HG02884 (cell line): ENCODE data around the gene AGAP1.

Experiments used
- ATAC-seq: cut with Tn5 transposase; IDR thresholded peaks from one replicate; pipeline ENCODE4 v1.9.1; 2021; ENCODE audit warnings: mild to moderate bottlenecking, moderate library complexity; ENCODE audit not compliant: unreplicated experiment

Gene AGAP1

DNA sequence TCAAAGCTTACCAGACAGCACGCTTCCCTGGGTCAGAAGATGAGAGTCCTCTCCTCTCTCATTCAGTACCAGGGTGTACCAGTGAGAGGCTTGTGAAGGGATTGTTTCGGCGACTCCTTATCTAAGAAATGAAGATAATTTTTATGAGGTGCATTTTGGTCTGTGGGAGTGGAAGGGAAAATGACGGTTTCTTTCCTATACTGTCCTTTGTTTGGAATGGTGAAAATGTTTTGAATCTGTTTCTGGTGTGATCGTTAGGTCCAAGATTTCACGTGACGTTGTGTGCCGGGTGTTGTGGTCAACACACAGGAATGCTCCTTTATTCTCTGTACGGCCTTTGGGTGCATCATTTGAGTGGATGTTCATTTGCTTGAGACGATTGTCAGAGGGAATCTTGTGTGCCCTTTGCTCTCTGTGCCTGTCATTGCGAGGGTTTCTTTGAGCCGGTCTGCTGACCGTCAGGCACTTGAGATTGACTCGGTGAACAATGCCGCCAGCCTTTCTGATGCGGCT, 183.5 kb downstream of the AGAP1 start:
- no peak for ATAC-seq

DNA sequence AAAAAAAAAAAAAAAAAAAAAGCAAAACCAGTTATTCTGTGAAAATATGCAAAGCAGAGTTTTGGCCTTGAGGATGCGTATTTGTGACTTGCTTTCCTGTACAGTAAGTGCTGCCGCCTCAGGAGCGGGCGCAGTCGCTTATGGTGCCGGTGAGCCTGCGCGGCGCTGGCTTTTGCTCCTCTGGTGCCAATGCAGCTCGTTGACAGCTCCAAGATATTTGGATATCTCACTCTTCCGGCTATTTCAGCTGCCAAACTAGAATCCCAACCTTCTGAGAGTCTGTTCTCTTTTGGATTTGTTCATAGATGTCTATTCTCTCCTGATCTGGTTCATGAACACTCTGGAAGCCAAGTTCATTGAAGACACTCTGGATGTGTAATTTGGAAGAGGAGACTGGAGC, 184.1 kb downstream of the AGAP1 start:
- no peak for ATAC-seq

- no peak for ATAC-seq
These were observed 184.9 kb downstream of the AGAP1 start for GRCh38 chr2:235678712-235679111.

DNA sequence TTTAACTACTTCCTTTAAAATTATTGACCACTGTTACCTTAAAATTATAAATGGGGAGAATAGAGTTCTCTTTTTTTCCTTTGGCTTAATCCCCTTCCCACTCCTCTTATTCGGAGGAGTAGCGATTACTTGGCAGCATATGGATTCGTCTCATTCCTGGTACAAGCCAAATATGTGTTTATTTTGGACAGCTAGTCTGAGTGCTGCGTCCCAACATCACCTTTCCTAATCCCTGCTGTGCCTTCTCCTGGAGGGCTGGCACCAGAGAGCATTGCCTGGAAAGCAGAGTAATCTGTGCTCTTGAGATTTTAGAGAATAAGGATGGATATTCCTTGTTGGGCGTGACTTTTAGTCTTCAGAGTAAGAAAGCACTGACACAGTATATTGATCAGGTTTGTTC, 185.6 kb downstream of the AGAP1 start:
- ATAC-seq, result no peak

DNA sequence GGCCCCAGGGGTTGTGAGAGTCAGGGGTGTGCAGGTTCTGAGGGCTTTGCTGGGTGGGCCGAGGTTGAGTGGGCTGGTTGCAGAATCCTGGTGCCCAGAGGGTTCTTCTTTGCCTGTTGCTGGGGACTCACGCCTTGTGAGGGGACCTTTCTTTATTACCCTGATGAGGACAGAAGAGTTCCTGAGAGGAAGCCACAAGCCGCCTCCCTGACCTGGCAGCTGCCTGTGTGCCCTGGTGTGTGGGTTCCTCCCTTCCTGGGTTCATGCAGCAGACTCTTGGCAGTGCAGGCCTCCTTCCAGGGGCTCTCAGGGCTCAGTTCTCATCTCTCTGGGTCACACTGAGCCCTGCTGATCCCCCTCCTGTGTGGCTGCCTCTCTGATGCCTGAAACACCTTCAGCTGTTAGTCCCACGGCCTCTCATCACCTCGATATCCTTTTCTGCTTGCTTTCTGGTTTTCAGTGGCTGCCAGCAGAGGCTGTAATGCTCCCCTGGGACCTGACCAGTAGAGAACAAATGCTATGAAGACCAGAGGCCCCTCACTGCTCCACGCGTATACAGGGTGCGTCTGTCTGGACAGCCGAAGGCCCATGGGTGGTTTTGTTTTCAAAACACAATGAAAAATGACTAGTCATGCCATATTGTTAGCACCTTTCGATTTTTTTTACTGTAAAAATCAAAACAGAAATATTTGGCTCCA, 191.3 kb downstream of the AGAP1 start:
- no peak for ATAC-seq

GRCh38 chr2:235688511-235689426, 194.9 kb downstream of the AGAP1 start:
- no peak for ATAC-seq

- ATAC-seq, result no peak
These were observed 195.6 kb downstream of the AGAP1 start for GRCh38 chr2:235689427-235689853.

DNA sequence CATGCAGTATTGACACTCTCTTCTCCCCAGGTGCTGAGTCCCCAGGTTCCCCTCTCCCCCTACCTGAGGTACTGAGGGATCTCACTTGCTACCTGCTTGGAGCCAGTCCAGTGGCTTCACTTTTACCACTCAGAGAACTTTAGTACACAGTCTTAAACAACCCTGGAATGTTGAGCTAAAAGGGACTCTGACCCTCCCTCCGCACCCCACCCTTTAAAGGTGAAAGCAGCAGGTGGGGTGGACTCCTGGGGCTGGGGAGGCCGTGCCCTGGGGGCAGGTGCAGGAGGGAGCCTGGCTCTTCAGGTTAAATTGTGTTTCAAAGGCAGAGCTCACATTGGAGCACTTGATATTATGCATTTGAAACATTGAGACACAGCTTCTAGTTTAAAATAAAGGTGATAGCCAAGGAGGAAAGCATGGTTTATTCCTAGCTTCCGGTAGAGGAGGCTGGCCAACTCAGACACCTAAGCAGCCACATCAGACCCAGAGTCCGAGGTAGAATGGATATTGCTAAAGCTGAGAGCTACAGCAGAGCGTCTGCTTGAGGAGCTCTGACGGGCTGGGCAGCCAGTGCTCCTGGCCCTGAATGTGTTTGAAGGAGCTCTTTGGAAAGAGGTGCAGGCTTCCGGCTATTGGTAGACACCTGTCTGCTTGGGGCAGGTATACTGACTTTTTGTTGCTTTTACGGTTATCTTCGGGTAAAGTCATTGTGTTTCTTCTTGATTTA, 196.4 kb downstream of the AGAP1 start:
- no peak for ATAC-seq

DNA sequence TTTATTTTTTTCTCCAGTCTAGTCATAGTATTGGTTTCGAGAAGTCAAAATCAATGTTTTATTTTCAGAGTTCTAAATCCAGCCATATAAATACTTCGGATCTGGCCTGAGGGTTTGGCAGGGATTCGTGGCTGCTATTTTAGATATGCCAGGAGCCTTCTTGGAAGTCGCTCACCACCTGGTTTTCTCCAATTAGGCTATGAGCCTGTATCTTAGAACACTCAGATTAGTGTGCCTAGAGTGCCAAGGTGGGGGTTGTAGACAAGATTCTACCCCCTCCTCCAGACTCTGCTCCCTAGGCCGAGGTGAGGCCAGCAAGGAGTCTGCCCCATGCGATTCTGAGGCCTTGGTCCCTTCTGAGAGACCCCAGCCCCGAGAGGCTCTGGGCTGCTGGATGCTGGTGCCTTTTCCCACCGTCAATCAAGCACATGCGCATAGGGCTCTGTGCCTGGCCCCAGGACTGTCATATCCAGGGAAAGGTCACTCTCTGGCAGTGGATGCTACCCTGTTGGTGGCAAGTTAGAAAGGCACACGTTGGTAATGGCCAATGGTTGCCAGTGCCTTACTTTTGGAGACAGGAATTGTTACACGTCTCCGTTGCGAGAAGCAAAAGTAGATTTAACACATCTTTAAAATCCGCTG, 197.1 kb downstream of the AGAP1 start:
- no peak for ATAC-seq

DNA sequence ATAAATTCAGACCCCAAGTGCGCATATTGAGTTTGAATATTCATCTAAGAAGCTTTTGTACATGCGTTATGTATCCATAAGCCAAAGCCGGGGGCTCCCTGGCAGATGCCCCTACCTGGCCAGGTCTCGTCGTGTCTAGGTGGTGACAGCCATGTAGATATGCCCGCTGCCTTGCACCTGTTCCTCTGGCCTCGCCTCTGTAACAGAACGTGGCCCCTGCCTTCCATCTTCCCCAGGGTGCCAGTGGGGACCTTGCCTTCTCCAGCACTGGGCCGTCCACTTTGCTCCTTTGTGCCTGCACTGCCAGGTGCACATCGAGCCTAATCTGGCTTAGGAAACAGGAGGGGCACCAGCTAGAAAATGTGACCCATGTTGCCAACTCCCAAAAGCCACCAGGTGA, 198.2 kb downstream of the AGAP1 start:
- no peak for ATAC-seq

GRCh38 chr2:235692671-235693171, 198.9 kb downstream of the AGAP1 start:
- ATAC-seq, result no peak

- no peak for ATAC-seq
These were observed 199.4 kb downstream of the AGAP1 start for GRCh38 chr2:235693279-235693678.

- no peak for ATAC-seq
These were observed 201.1 kb downstream of the AGAP1 start for GRCh38 chr2:235694721-235695601.

GRCh38 chr2:235695602-235695895, 201.7 kb downstream of the AGAP1 start:
- ATAC-seq, result no peak

DNA sequence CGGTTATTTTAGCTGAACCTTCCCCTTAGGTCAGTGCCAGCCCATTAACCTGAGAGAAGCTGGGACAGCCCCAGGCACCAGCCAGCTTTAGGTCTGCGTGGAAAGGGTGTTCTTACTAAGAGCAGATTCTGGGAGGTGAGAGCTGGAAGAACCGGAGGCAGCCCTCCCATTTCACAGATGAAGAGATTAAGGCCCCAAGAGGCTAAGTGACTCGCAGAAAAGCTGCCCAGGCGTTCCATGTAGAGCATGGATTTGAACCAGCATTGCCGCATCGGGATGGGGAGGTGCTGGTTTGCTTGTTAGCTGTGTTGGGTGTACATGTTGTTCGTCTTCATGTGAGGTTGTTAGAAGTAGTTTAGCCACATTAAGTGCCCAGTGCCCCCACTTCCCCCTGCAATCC, 203.2 kb downstream of the AGAP1 start:
- ATAC-seq, result no peak

DNA sequence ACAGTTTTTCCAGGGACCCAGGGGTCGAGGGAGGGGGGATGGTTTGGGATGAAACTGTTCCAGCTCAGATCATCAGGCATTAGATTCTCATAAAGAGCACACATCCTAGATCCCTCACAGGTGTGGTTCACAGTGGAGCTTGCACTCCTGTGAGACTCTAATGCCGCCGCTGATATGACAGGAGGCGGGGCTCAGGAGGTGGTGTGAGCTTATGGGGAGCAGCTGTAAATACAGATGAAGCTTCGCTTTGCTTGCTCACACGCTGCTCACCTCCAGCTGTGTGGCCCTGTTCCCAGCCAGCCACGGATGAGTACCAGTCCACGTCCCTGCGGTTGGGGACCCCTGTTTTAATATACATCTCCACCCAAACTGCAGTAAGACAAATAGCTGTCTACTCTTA, 204.2 kb downstream of the AGAP1 start:
- ATAC-seq, result no peak

DNA sequence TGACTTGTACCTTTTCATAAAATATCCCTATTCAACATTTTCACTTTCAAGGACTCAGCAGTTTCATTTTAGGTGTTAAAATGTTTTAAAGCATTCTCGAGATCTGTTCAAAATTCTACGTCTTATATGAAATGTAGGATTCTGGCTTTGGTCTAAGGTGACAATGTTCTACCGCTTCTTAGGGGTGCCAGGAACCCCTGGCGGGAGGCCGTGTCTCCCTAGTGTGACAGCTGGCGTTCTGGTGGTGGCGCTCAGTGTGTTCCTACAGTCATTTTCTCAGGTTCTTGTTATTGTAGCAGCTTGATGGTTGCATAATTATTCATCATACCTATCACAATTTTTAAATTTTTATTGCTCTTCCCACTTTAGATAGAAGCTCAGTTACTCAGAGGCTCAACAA, 204.6 kb downstream of the AGAP1 start:
- ATAC-seq, result no peak

GRCh38 chr2:235699576-235699975, 205.7 kb downstream of the AGAP1 start:
- no peak for ATAC-seq

GRCh38 chr2:235701206-235701981, 207.6 kb downstream of the AGAP1 start:
- no peak for ATAC-seq
